ENCODE measurements around the gene FAM43B. TPM values are rescaled to one million over a fixed set of nuclear protein-coding genes. Genes with fewer than 3 reads are reported as not detected.
A peak's percentile ranks its signal among the peaks of the same experiment; 100 is the strongest.
"Not testable (repeated sequence)": the region's sequence is repeated elsewhere in the genome, so short reads cannot be mapped to it uniquely, and the experiment has no call there.

Gene FAM43B
- total RNA-seq, 1 experiment from 2014 or later = not detected

DNA sequence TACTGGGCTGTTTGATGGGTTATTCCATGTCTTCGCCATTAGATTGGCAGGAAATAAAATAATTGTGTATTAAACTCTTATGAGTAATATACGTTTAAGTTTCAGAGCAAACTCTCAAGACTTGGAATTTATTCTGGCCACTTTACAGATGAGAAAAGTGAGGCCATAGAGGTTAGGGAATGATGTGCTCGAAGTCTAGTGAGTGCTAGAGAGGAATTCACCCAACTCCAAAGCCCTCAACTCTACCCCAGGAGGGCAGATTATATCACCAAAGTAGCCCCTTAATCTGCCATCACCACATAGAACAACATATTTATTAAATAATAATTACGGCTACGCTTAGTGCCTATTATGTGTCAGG is 44.0 kb upstream of the FAM43B start:
- Mint-ChIP-seq H3K27ac (ENCODE audit: low read depth, unreplicated experiment) (peak overlapping the region; percentile 98), H3K27me3 (ENCODE audit: insufficient read depth, unreplicated experiment) (no peaks in the 10 kb centered on the region), H3K4me1 (ENCODE audit: insufficient read depth, unreplicated experiment) (peaks cover 11% of the 10 kb centered on the region), H3K9me3 (ENCODE audit: unreplicated experiment) (no peaks in the 10 kb centered on the region), H3K4me3 (ENCODE audit: unreplicated experiment) (peak overlapping the region; percentile 89), H3K36me3 (ENCODE audit: insufficient read depth, unreplicated experiment) (peaks cover 11% of the 10 kb centered on the region)
- no peak for TF ChIP-seq CTCF (IDR thresholded peaks at IDR 0.05; ENCODE audit: unreplicated experiment)
- ChIA-PET POLR2A (interaction anchor here (0.6 to 2.0 kb wide), 11 partner anchors 9 to 685 kb away, joined by 3 to 13 read pairs (median 3); no protein-coding TSS in a partner anchor), CTCF (no interaction called here)
- BruUV-seq (replicated peaks) = TSS peak; percentile 84
- intact Hi-C loops (cut with micrococcal nuclease) = no loop called here
- DNase-seq (ENCODE audit: unreplicated experiment) = no peak

GRCh38 chr1:20511518-20512428 is 40.6 kb upstream of the FAM43B start:
- CTCF ChIA-PET = interaction anchor here (0.6 to 1.0 kb wide), 5 partner anchors 23 to 817 kb away, joined by 3 to 4 read pairs (median 4); partner anchors contain the start of gene PINK1

GRCh38 chr1:20519609-20520262 is 32.6 kb upstream of the FAM43B start:
- H3K27me3 Mint-ChIP-seq (ENCODE audit: insufficient read depth, unreplicated experiment); DNase-seq (ENCODE audit: unreplicated experiment); intact Hi-C loops (cut with micrococcal nuclease); H3K27ac Mint-ChIP-seq (ENCODE audit: low read depth, unreplicated experiment); H3K4me1 Mint-ChIP-seq (ENCODE audit: insufficient read depth, unreplicated experiment); H3K36me3 Mint-ChIP-seq (ENCODE audit: insufficient read depth, unreplicated experiment); BruUV-seq (replicated peaks); H3K9me3 Mint-ChIP-seq (ENCODE audit: unreplicated experiment); H3K4me3 Mint-ChIP-seq (ENCODE audit: unreplicated experiment): not testable (repeated sequence)
- POLR2A ChIA-PET = interaction anchor here (0.8 to 0.9 kb wide), 4 partner anchors 114 to 142 kb away, joined by 3 to 4 read pairs (median 4); partner anchors contain the start of gene DDOST
- CTCF ChIA-PET = interaction anchor here (0.7 to 1.6 kb wide), 4 partner anchors 115 to 1268 kb away, joined by 3 to 4 read pairs (median 3); partner anchors contain the start of gene MRTO4

More at GRCh38 chr1:20511518-20512428, 40.6 kb upstream of the FAM43B start:
- Mint-ChIP-seq H3K27me3 (ENCODE audit: insufficient read depth, unreplicated experiment) (no peaks in the 10 kb centered on the region), H3K27ac (ENCODE audit: low read depth, unreplicated experiment) (no peak overlapping the region), H3K9me3 (ENCODE audit: unreplicated experiment) (no peaks in the 10 kb centered on the region), H3K4me3 (ENCODE audit: unreplicated experiment) (no peak overlapping the region), H3K4me1 (ENCODE audit: insufficient read depth, unreplicated experiment) (peaks cover 11% of the 10 kb centered on the region), H3K36me3 (ENCODE audit: insufficient read depth, unreplicated experiment) (no peaks in the 10 kb centered on the region)
- intact Hi-C loops (cut with micrococcal nuclease) = no loop called here
- POLR2A ChIA-PET = interaction anchor here (0.5 to 0.9 kb wide), 2 partner anchors 123 to 626 kb away, joined by 3 to 4 read pairs; no protein-coding TSS in a partner anchor
- no peak for DNase-seq (ENCODE audit: unreplicated experiment)
- no TSS peak for BruUV-seq (replicated peaks)
- TF ChIP-seq CTCF (IDR thresholded peaks at IDR 0.05; ENCODE audit: unreplicated experiment) = no peak

DNA sequence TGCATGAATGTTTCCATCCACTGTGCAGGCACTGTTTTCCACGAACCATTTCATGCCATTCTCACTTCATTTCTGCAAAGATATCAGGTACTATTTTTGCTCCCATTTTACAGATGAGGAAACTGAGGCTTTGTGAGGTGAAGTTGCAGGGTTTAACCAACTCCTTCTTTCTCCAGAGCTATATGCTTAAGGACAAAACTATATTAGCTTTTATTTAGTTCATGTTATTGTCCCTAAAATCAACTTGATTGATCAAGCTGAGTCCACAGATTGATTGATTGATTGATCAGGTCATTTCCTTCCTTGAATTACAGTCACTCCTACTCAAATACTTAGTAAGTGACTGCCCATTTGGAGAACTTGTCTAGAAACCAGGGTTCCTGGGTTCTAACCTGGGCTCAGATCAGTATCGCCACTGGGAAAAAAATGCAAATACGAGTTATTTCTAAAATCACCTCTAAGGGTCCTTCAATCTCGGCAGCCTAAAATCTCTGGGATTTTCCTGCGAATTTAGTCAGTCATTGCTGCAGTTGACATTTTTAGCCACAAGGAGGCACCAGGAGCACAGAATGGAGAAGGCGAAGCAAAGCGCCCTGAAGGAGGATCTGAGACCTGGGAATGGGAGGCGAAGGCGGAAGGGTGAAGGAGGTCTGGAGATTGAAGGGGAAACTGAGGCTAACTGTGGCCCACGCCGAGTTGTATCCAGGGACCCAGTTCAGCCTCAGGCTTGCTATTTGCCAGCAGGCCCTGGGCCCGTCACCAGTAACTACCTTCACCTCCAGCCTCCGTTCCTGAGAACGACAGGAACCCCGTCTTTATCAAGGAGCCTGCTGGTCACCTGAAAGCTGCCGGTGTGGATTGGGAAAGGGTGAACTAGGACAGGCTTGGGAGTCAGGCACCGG is 30.2 kb upstream of the FAM43B start:
- intact Hi-C loops (cut with micrococcal nuclease) = loop anchor here (1.0 kb wide), 3 partner anchors 111 to 673 kb away; partner anchors contain the start of gene PINK1
- H3K27me3 Mint-ChIP-seq (ENCODE audit: insufficient read depth, unreplicated experiment) = no peaks in the 10 kb centered on the region
- peak; percentile 83 for DNase-seq (ENCODE audit: unreplicated experiment)
- BruUV-seq (replicated peaks) = no TSS peak
- H3K4me1 Mint-ChIP-seq (ENCODE audit: insufficient read depth, unreplicated experiment) = no peaks in the 10 kb centered on the region
- no peaks in the 10 kb centered on the region for H3K36me3 Mint-ChIP-seq (ENCODE audit: insufficient read depth, unreplicated experiment)
- ChIA-PET CTCF (interaction anchor here (0.6 to 4.7 kb wide), 13 partner anchors 10 to 1590 kb away, joined by 3 to 61 read pairs (median 4); partner anchors contain the start of gene PINK1), POLR2A (interaction anchor here (0.9 to 1.3 kb wide), 2 partner anchors 91 to 111 kb away, joined by 4 read pairs; partner anchors contain the start of gene PINK1)
- H3K27ac Mint-ChIP-seq (ENCODE audit: low read depth, unreplicated experiment) = no peak overlapping the region
- H3K4me3 Mint-ChIP-seq (ENCODE audit: unreplicated experiment) = peak overlapping the region; percentile 36
- no peaks in the 10 kb centered on the region for H3K9me3 Mint-ChIP-seq (ENCODE audit: unreplicated experiment)
- peak; percentile 83 for TF ChIP-seq CTCF (IDR thresholded peaks at IDR 0.05; ENCODE audit: unreplicated experiment)
